ENCODE measurements around the gene ALDH1A1.

The ALDH1A1 gene

DNA sequence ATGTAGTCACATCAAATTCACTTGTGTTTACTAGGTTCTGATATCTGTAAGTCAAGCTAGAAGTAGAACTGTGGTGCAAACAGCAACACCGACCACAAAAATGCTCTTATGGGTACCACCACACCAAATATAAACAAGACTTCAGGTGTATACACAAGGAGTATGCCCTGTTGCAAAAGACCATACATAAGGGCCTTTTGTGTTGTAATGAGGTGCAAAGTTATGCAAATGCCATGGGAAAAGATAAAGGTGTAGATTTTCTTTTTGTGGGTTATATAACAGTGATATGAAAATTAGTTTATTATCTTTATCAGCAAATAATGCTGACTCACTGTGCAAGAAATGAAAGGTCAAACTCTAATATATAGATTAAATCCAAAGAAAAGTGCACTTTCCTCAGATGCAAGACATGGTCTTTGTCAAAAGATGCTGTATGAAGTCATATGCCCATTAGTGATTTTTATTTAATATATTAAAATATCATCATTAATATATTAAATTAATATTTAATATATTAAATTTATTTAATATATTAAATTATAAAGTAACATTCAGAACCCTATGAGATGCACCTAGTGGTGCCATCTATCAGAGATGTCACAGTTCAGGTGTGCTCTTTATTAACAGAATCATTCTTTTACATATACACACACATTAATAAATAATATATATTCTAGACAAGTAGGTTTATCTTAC is 26.7 kb upstream of the ALDH1A1 start:
- no peak for DNase-seq (ENCODE audit: low spot score)

- DNase-seq (ENCODE audit: low spot score) = no peak
Observed at GRCh38 chr9:72978744-72979143, 25.9 kb upstream of the ALDH1A1 start.

DNA sequence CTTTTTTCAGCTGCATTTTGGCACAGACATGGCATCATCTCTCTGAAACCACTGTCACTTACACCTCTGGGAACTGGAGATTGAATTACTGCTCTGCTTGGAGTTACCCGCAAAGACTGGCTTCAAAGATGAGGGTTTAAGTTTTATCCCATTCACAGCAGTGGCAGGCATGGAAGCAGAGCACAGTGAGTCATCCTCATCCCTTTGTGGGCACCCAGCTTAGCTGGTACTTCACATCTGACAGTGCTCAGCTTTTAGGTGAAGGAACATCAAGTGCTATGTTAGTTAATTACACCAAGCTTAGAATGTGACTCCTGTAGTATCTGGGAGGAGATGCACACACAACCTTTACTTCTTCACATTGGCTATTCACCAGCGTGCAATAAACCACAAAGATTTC is 24.8 kb upstream of the ALDH1A1 start:
- DNase-seq (ENCODE audit: low spot score) = no peak

DNA sequence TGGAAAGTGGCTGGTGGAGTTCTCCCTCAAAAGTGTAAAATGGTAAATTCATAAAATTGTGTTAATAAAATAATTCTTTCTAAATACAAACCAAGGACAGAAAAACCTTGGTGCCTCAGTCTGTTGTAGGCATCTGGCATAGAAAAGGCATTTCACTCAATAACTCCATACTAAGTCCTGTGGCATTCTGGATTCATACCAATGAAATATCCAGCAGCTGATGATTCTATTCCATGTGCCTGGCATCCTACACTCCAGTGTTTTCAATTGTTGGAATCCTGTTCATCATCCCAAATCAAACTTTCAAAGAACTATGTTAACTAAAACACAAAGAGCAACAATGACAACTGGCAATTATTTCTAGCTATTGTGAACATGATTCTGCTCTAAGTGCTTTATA is 21.6 kb upstream of the ALDH1A1 start:
- DNase-seq (ENCODE audit: low spot score) = no peak

GRCh38 chr9:72972636-72973035 is 19.8 kb upstream of the ALDH1A1 start:
- DNase-seq (ENCODE audit: low spot score) = no peak

- peak; percentile 19 for DNase-seq (ENCODE audit: low spot score)
Observed at GRCh38 chr9:72971411-72971810, 18.6 kb upstream of the ALDH1A1 start.

DNA sequence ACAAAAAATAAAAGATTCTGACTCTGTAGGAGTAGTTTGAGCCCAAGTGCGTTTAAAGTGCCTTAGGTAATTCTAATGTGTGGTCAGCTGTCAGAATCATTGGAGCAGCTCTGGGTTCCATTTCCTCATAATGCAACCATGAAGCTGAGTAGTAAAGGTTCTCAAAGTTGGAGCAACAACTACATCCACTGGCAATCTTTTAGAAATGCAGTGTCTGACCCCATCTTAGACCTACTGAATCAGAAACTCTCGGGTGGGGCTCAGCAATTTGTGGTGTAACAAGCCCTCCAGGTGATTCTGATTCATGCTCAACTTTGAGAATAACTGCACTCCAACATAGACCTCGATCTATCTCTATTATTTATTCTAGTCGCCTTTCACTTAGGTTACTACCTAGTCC is 7.6 kb upstream of the ALDH1A1 start:
- DNase-seq (ENCODE audit: low spot score) = no peak

- DNase-seq (ENCODE audit: low spot score) = no peak
Observed at GRCh38 chr9:72958485-72959281, 5.8 kb upstream of the ALDH1A1 start.

DNA sequence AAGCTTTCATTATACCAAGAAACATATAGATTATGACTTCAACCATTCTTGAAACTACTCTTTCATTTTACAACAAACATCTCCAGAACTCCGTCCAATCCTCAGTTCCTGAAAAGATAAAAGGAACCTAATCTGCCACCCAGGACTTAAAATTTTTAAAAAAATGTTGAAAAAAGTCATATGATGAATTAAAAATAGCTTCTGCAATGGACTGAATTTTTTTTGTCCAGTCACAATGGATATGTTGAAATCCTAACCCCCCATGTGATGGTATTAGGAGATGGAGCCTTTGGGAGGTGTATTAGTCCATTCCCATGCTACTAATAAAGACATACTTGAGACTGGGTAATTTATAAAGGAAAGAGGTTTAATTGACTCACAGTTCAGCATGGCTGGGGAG is 2.7 kb upstream of the ALDH1A1 start:
- DNase-seq (ENCODE audit: low spot score) = no peak

DNA sequence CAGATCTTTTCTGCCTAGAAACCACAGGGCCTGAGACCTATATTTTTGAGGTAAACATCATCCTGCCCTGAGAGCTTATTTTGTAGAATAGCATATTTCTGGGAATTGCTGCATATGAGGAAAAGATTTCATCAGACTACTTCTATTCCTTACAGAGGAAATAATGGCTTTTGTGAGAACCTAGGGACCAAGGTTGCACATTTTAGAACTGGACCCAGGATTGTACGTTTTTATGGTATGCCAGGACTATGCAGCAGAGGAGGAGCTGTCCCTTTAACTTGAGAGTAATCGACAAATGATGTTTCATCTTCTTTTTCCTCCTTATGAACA is 2.2 kb upstream of the ALDH1A1 start:
- DNase-seq (ENCODE audit: low spot score) = no peak

- no peak for DNase-seq (ENCODE audit: low spot score)
Observed at GRCh38 chr9:72954431-72955125, 1.7 kb upstream of the ALDH1A1 start.

- DNase-seq (ENCODE audit: low spot score) = no peak
Observed at GRCh38 chr9:72952381-72952690, 517 bp downstream of the ALDH1A1 start.

- no peak for DNase-seq (ENCODE audit: low spot score)
Observed at GRCh38 chr9:72951520-72952380, 1.1 kb downstream of the ALDH1A1 start.

GRCh38 chr9:72950875-72951442 is 1.9 kb downstream of the ALDH1A1 start:
- DNase-seq (ENCODE audit: low spot score) = no peak

GRCh38 chr9:72949918-72950325 is 2.9 kb downstream of the ALDH1A1 start:
- DNase-seq (ENCODE audit: low spot score) = no peak

- DNase-seq (ENCODE audit: low spot score) = no peak
Observed at GRCh38 chr9:72949244-72949582, 3.6 kb downstream of the ALDH1A1 start.

DNA sequence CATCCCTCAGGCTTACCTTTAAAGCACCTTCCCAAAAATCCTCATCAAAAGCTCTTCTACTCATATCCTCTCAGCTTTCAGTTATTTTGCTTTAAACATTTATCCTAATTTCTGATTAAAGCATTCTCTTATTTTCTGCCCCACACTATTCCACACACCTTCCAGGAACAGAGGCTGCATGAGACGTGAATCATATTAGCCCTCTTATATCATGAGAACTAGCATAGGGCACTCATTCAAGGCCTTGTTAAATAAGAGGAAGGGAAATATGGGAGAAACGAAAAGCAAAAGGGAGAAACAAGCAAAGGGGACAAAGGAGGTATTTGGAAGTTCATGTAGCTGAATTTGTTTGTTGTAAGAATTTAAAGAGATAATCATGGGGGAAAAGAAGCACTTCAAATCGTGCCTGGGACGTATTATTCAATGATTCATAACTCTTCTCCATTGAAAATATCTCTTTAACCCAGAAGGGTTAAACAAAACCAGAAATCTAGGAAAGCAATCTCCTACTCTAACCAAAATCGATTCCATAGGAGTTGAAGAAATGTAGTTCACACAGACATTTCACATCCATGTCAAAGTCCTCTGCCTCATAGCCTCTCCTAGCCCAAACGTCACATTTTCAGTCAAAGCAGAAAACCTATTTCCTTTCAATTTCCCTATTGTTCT is 4.1 kb downstream of the ALDH1A1 start:
- DNase-seq (ENCODE audit: low spot score) = no peak

DNA sequence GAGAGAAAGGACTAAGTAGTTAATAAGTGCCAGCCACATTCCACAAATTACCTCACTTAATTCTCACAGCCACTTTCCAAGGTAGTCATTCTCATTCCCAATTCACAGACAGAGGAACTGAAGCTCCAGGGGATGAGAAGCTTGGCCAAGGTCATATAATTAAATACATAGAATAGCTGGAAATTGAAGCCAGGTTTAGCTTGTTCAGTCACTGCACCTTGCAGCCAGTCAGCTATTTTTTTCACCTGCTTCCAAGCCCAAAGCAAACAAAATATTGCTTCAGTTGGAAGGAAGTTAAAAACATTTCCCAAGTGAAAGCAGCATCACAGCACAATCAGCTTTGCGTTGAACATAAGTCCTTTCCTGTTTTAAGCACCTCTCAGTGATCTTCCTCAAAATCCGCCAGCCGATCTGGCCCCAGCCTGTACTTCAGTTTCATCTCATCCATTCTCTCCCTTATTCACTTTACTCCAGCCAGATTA is 4.8 kb downstream of the ALDH1A1 start:
- no peak for DNase-seq (ENCODE audit: low spot score)

GRCh38 chr9:72946821-72947220 is 6.0 kb downstream of the ALDH1A1 start:
- no peak for DNase-seq (ENCODE audit: low spot score)

- DNase-seq (ENCODE audit: low spot score) = no peak
Observed at GRCh38 chr9:72946318-72946717, 6.5 kb downstream of the ALDH1A1 start.

DNA sequence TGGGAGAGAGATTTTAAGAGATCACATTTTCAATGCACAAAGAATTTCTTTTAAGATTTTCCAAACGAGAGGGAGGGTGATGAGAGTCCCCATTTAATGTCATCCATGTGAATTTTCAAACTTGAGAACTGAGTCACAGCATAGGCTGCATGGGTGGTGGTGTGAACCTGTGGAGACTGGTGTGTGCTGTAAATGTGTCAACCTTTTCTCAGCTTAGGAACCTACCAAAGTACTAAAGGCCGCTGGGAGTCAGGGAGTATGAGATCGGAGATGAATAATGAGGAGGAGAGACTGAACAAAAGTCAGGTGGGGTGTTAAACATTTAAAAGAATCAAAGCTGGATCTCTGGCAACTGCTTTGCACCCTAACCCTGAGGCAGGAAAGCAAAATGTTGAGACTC is 7.5 kb downstream of the ALDH1A1 start:
- DNase-seq (ENCODE audit: low spot score) = no peak
